HepG2 (cell line): Measurements from ENCODE around the gene KCND2. TPM values are rescaled to one million over a fixed set of nuclear protein-coding genes. Genes with fewer than 3 reads are reported as not detected.

ENCODE experiments used
- ATAC-seq: fragments of 200-7000 bp; cut with Tn5 transposase; 3 replicates; pipeline ENCODE4 v1.9.1; 2020; ENCODE audit warnings: mild to moderate bottlenecking, moderate library complexity
- BruUV-seq: library from RNA; stranded (reverse); fragments of 400-500 nt; replicated peaks from 2 replicates; lab custom pipeline; 2021; lab: Mats Ljungman, UMichigan
- CTCF ChIA-PET: fragments of 300-600 bp; formaldehyde crosslinking; extraction: SDS; loops from one replicate; lab custom pipeline; 2021; ENCODE audit warnings: low total read pairs, inconsistent platforms, low intra/inter-chr PET ratio; lab: Yijun Ruan, JAX
- POLR2A ChIA-PET: fragments of 350-600 bp; sonication (Branson Sonifier 250); formaldehyde crosslinking; loops from one replicate; lab custom pipeline; 2020; ENCODE audit warnings: antibody characterized with exemption, inconsistent platforms; lab: Yijun Ruan, JAX
- DNase-seq: peaks from one replicate; pipeline ENCODE4 v3.0.0-alpha.2; 2015; ENCODE audit warnings: low spot score
- FAIRE-seq: peaks from 3 replicates; lab custom pipeline; 2011; peaks lifted over from hg19 to GRCh38; lab: Jason Lieb, UNC
- H2AFZ ChIP-seq: one replicate; pipeline ENCODE4 v1.6.1; 2011; ENCODE audit warnings: low read length, inconsistent platforms
- H3K27ac ChIP-seq: fragments of 300-600 bp; 3 replicates; pipeline ENCODE4 v1.8.0; 2011; ENCODE audit warnings: mixed run types, mild to moderate bottlenecking, mixed read lengths, low read length, inconsistent platforms; ENCODE audit not compliant: insufficient read depth; ENCODE audit errors: extremely low read length
- H3K27me3 ChIP-seq, 2 experiments: fragments of 200-600 bp in 1 of 2; 2 replicates in 1 of 2; 3 replicates in 1 of 2; pipeline versions ENCODE4 v1.6.0 to v1.8.0; 2011; ENCODE audit warnings: low read length in 2 of 2, mild to moderate bottlenecking in 2 of 2, moderate library complexity in 2 of 2, inconsistent platforms in 1 of 2; ENCODE audit not compliant: insufficient read depth in 2 of 2, control insufficient read depth in 1 of 2
- H3K36me3 ChIP-seq, 2 experiments: fragments of 200-600 bp in 1 of 2; replicated peaks in 1 of 2; 2 replicates in 1 of 2; 3 replicates in 1 of 2; pipeline versions ENCODE4 v1.5.1 to v1.8.0; 2011; ENCODE audit warnings: low read length in 2 of 2, inconsistent platforms in 1 of 2; ENCODE audit not compliant: insufficient read depth in 2 of 2, control insufficient read depth in 1 of 2
- H3K4me1 ChIP-seq: 2 replicates; pipeline ENCODE4 v1.5.1; 2012; ENCODE audit warnings: low read length, inconsistent platforms; ENCODE audit not compliant: insufficient read depth
- H3K4me2 ChIP-seq: 2 replicates; pipeline ENCODE4 v1.6.0; 2011; ENCODE audit warnings: low read depth, low read length, inconsistent platforms
- H3K4me3 ChIP-seq, 3 experiments: fragments of 200-600 bp in 1 of 3; sonication (generic), shearing (Covaris generic) in 1 of 3; replicated peaks in 1 of 3; 2 replicates each; pipeline ENCODE4 v1.5.1; 2011 to 2016; ENCODE audit warnings: low read length in 3 of 3, inconsistent platforms in 2 of 3, low read depth in 2 of 3, mild to moderate bottlenecking in 2 of 3, control low read depth in 1 of 3, mixed read lengths in 1 of 3; ENCODE audit not compliant: insufficient read depth in 1 of 3
- H3K79me2 ChIP-seq: one replicate; pipeline ENCODE4 v1.6.1; 2011; ENCODE audit warnings: low read length, inconsistent platforms; ENCODE audit not compliant: insufficient read depth
- H3K9ac ChIP-seq: 2 replicates; pipeline ENCODE4 v1.6.0; 2011; ENCODE audit warnings: mild to moderate bottlenecking, low read depth, low read length, inconsistent platforms; ENCODE audit not compliant: insufficient read depth
- H3K9me3 ChIP-seq: 2 replicates; pipeline ENCODE4 v1.5.1; 2012; ENCODE audit warnings: mild to moderate bottlenecking, low read length
- H4K20me1 ChIP-seq: 2 replicates; pipeline ENCODE4 v1.6.0; 2011; ENCODE audit warnings: inconsistent platforms, mild to moderate bottlenecking, low read length, moderate library complexity; ENCODE audit not compliant: insufficient read depth
- ARNT ChIP-seq: fragments of 450-650 bp; IDR thresholded peaks from 2 replicates; pipeline ENCODE4 v1.6.1; 2017
- ATF2 ChIP-seq: sonication (generic); formaldehyde crosslinking; IDR thresholded peaks from 2 replicates; pipeline ENCODE4 v1.4.0; 2020; ENCODE audit warnings: missing genetic modification reagents
- BORCS8-MEF2B ChIP-seq: sonication (generic); formaldehyde crosslinking; IDR thresholded peaks from 2 replicates; pipeline ENCODE4 v1.8.0; 2022; ENCODE audit warnings: mild to moderate bottlenecking, missing genetic modification reagents
- CHD4 ChIP-seq: fragments of 200-600 bp; sonication (generic); IDR thresholded peaks from 2 replicates; pipeline ENCODE4 v1.7.0; 2017; ENCODE audit warnings: mild to moderate bottlenecking, low read length, borderline replicate concordance
- ETV5 ChIP-seq: IDR thresholded peaks from 2 replicates; pipeline ENCODE4 v1.6.1; 2018; ENCODE audit warnings: missing biosample characterization, missing genetic modification reagents, inconsistent platforms, borderline replicate concordance
- FOXK2 ChIP-seq: fragments of 450-650 bp; IDR thresholded peaks from 2 replicates; pipeline ENCODE4 v1.6.1; 2016
- GTF2F1 ChIP-seq: fragments of 150-350 bp; IDR thresholded peaks from 2 replicates; pipeline ENCODE4 v1.6.1; 2014; ENCODE audit warnings: low read length
- HNRNPUL1 ChIP-seq: fragments of 200-400 bp; formaldehyde crosslinking; IDR thresholded peaks from 2 replicates; pipeline ENCODE4 v1.6.1; 2017; ENCODE audit warnings: low read depth, mild to moderate bottlenecking, low read length, moderate library complexity
- IRX3 ChIP-seq: sonication (generic); formaldehyde crosslinking; IDR thresholded peaks from 2 replicates; pipeline ENCODE4 v1.8.1; 2023; ENCODE audit warnings: mild to moderate bottlenecking, low read depth, missing genetic modification reagents, borderline replicate concordance
- JUND ChIP-seq: sonication (generic); formaldehyde crosslinking; IDR thresholded peaks from 2 replicates; pipeline ENCODE4 v1.8.0; 2022; ENCODE audit warnings: mild to moderate bottlenecking, missing genetic modification reagents
- MED1 ChIP-seq: sonication (generic); formaldehyde crosslinking; IDR thresholded peaks from 2 replicates; pipeline ENCODE4 v1.4.0; 2020; ENCODE audit warnings: missing genetic modification reagents
- PAXIP1 ChIP-seq: sonication (generic); formaldehyde crosslinking; conservative IDR thresholded peaks from 2 replicates; pipeline ENCODE4 v1.4.0; 2020; ENCODE audit warnings: mild to moderate bottlenecking, missing genetic modification reagents, moderate library complexity
- PPARG ChIP-seq: conservative IDR thresholded peaks from 2 replicates; pipeline ENCODE4 v1.6.1; 2016; ENCODE audit warnings: missing biosample characterization, missing genetic modification reagents
- ZNF251 ChIP-seq: sonication (generic); formaldehyde crosslinking; IDR thresholded peaks from 2 replicates; pipeline ENCODE4 v1.9.0; 2021; ENCODE audit warnings: mild to moderate bottlenecking, missing genetic modification reagents
- ZNF292 ChIP-seq: sonication (generic); formaldehyde crosslinking; IDR thresholded peaks from 2 replicates; pipeline ENCODE4 v1.8.1; 2022; ENCODE audit warnings: mild to moderate bottlenecking, low read depth, missing genetic modification reagents, borderline replicate concordance
- ZNF326 ChIP-seq: sonication (generic); formaldehyde crosslinking; IDR thresholded peaks from 2 replicates; pipeline ENCODE4 v1.4.0; 2020; ENCODE audit warnings: missing genetic modification reagents, borderline replicate concordance
- WGBS: methylation state at CpG from one replicate; pipeline ENCODE4 v1.1.6; 2017; ENCODE audit warnings: low lambda C conversion rate; 5-methylcytosine and 5-hydroxymethylcytosine counted together
- in situ Hi-C: cut with HindIII; loops from 2 replicates; pipeline ENCODE4 v1.10.0; 2017; ENCODE audit warnings: low pct_unique_long_range_greater_than_20kb; ENCODE audit not compliant: extremely low pct_ligation_motif_present
- intact Hi-C: fragments of 100-400 bp; cut with micrococcal nuclease; formaldehyde crosslinking; loops from one replicate; pipeline ENCODE4 v1.10.0; 2022; ENCODE audit not compliant: unreplicated experiment
- polyA plus RNA-seq, 8 experiments: library from polyadenylated mRNA; depleted of rRNA in 3 of 8; stranded (reverse) in 7 of 8; unstranded in 1 of 8; fragments of >200 nt; fragmentation: Illumina TruSeq in 4 of 8; extraction: Trizol in 4 of 8; gene quantifications; 2 replicates each; pipeline versions ENCODE4 v1.2.1 to v1.2.3, GENCODE V29; 2011 to 2016; ENCODE audit warnings: low read depth in 4 of 8, missing spikeins in 1 of 8, mixed read lengths in 1 of 8; ENCODE audit not compliant: insufficient read depth in 1 of 8
- total RNA-seq, 5 experiments: library from RNA; depleted of rRNA; stranded (reverse); fragments of >200 nt; fragmentation: Illumina TruSeq; extraction: Trizol; gene quantifications; 2 replicates each; pipeline ENCODE4 v1.2.3, GENCODE V29; 2016; ENCODE audit warnings: low read depth in 1 of 5
- TF ChIP-seq, protein P1 (sequence below): sonication (generic); formaldehyde crosslinking; conservative IDR thresholded peaks from 2 replicates; pipeline ENCODE4 v1.4.0; 2020; ENCODE audit warnings: missing genetic modification reagents

Gene KCND2
- total and polyA plus RNA-seq, 2 of the 13 experiments (the other 11 are each of a cell fraction or from before 2014, with no cell fraction given): not detected

DNA sequence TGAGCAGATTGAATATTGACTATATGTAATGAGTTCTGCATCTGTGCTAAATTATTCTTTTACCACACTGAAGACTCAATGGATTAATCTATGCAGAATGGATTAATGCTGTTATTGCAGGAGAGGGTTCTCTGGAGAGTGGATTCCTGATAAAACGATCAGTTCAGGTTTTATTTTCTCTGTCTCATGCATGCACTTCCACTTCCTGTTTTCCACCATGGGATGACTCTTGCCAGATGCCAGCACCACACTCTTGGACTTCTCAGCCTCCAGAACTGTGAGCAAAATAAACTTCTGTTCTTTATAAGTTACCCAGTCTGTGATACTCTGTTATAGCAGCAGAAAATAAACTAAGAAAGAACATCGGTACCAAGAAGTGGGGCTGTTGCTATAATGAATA, 207.5 kb downstream of the KCND2 start:
- DNase-seq (no peak), ATAC-seq (no peak)

More for the DNA sequence above, 207.5 kb downstream of the KCND2 start:
- intact Hi-C loops: no loop called here
- Histone ChIP-seq H2AFZ (no peak overlapping the region), H3K27ac (no peak overlapping the region), H3K9me3 (no peaks in the 10 kb centered on the region), H3K4me3 (no peak overlapping the region), H3K79me2 (no peaks in the 10 kb centered on the region), H3K4me2 (no peak overlapping the region), H3K9ac (no peak overlapping the region), H4K20me1 (no peaks in the 10 kb centered on the region), H3K4me1 (no peaks in the 10 kb centered on the region), H3K36me3 (no peaks in the 10 kb centered on the region), H3K27me3 (no peaks in the 10 kb centered on the region)
- ChIA-PET POLR2A (no interaction called here), CTCF (no interaction called here)
- no TSS peak for BruUV-seq
- no peak for TF ChIP-seq ZNF292
- TF ChIP-seq FOXK2: no peak
- TF ChIP-seq PPARG (CRISPR knock-in tag): no peak
- no peak for TF ChIP-seq ATF2 (CRISPR knock-in tag)
- TF ChIP-seq GTF2F1: no peak
- no peak for TF ChIP-seq CHD4
- no peak for TF ChIP-seq ETV5 (CRISPR knock-in tag)
- TF ChIP-seq, protein P1, sequence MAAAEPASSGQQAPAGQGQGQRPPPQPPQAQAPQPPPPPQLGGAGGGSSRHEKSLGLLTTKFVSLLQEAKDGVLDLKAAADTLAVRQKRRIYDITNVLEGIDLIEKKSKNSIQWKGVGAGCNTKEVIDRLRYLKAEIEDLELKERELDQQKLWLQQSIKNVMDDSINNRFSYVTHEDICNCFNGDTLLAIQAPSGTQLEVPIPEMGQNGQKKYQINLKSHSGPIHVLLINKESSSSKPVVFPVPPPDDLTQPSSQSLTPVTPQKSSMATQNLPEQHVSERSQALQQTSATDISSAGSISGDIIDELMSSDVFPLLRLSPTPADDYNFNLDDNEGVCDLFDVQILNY (CRISPR knock-in tag): no peak
- TF ChIP-seq PAXIP1: no peak
- TF ChIP-seq ZNF251: no peak
- TF ChIP-seq BORCS8-MEF2B (CRISPR knock-in tag): no peak
- no peak for TF ChIP-seq MED1 (CRISPR knock-in tag)
- no peak for TF ChIP-seq IRX3 (CRISPR knock-in tag)
- no peak for TF ChIP-seq JUND (CRISPR knock-in tag)
- TF ChIP-seq ZNF326 (CRISPR knock-in tag): no peak
- TF ChIP-seq ARNT: no peak
- TF ChIP-seq HNRNPUL1: no peak
- WGBS: 29% methylated on average over 2 of the region's 2 CpGs
- no peak for FAIRE-seq
- in situ Hi-C loops: no loop called here
